ENCODE measurements around the gene CHCHD3.

The CHCHD3 gene

DNA sequence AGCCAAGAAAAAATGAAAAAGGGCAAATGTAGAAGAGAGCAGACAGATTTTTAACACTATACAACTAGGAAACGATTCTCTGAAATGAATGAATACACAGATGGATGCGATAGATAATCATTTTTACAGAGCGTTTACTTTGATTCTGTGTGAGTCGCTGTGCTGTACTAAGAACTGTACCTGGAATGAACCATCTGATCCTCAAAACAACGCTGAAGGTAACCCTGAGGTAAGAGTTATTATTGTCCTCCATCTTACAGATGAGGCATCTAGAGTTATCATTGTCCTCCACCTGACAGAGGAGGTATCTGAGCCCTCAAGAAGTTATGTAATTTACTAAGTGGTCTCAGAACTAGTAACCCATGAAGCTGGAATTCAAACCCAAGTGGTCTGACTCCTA is 80.2 kb downstream of the CHCHD3 start:
- Mint-ChIP-seq H3K9me3 (no peaks in the 10 kb centered on the region), H3K36me3 (ENCODE audit: low read depth) (peaks cover 5% of the 10 kb centered on the region), H3K4me3 (no peak overlapping the region), H3K4me1 (peaks cover 13% of the 10 kb centered on the region), H3K27me3 (ENCODE audit: low read depth, poor library complexity) (no peaks in the 10 kb centered on the region), H3K27ac (no peak overlapping the region)
- no peak for DNase-seq
- TF ChIP-seq, protein P1, sequence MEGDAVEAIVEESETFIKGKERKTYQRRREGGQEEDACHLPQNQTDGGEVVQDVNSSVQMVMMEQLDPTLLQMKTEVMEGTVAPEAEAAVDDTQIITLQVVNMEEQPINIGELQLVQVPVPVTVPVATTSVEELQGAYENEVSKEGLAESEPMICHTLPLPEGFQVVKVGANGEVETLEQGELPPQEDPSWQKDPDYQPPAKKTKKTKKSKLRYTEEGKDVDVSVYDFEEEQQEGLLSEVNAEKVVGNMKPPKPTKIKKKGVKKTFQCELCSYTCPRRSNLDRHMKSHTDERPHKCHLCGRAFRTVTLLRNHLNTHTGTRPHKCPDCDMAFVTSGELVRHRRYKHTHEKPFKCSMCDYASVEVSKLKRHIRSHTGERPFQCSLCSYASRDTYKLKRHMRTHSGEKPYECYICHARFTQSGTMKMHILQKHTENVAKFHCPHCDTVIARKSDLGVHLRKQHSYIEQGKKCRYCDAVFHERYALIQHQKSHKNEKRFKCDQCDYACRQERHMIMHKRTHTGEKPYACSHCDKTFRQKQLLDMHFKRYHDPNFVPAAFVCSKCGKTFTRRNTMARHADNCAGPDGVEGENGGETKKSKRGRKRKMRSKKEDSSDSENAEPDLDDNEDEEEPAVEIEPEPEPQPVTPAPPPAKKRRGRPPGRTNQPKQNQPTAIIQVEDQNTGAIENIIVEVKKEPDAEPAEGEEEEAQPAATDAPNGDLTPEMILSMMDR (IDR thresholded peaks at IDR 0.05) = no peak

DNA sequence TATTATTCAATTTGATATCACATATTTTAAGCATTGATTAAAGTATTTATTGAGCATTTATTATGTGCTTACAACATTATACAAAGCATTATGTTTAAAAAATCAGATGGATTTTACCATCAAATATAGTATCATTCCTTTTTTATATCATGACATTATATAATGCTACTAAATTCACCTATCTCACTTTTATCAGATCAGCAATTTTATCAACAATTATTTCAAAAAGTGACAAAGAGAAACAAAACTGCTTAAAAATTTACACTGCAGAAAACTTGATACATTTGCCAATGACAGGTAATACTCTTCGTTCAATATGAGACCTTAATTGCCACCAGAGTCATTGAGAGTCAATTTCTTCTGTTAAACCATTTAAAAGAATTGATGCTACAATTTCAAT is 82.0 kb downstream of the CHCHD3 start:
- no peaks in the 10 kb centered on the region for H3K9me3 Mint-ChIP-seq
- H3K36me3 Mint-ChIP-seq (ENCODE audit: low read depth) = peaks cover 5% of the 10 kb centered on the region
- H3K4me1 Mint-ChIP-seq = peaks cover 25% of the 10 kb centered on the region
- no peak overlapping the region for H3K27ac Mint-ChIP-seq
- DNase-seq = no peak
- H3K4me3 Mint-ChIP-seq = no peak overlapping the region
- TF ChIP-seq, protein P1 (IDR thresholded peaks at IDR 0.05) = no peak
- no peaks in the 10 kb centered on the region for H3K27me3 Mint-ChIP-seq (ENCODE audit: low read depth, poor library complexity)

DNA sequence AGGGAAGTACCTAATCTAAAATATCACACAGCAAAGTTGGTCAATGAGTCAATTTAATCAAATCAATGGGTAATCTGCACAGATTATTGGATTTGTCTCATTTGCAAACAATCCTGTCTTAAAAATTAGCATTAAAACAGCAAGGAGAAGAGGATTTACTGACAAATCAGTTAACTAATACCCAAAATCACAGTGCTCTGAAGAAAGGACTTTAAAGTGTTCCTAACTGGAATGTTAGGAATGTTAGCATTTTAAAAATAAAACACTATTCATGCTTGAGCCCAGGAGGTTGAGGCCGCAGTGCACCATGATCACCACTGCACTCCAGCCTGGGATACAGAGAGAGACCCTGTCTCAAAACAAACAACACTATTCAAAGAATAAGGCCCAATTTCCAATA is 83.1 kb downstream of the CHCHD3 start:
- H3K36me3 Mint-ChIP-seq (ENCODE audit: low read depth) = no peaks in the 10 kb centered on the region
- peaks cover 31% of the 10 kb centered on the region for H3K4me1 Mint-ChIP-seq
- no peaks in the 10 kb centered on the region for H3K27me3 Mint-ChIP-seq (ENCODE audit: low read depth, poor library complexity)
- no peak overlapping the region for H3K27ac Mint-ChIP-seq
- no peak for DNase-seq
- no peak overlapping the region for H3K4me3 Mint-ChIP-seq
- no peaks in the 10 kb centered on the region for H3K9me3 Mint-ChIP-seq
- TF ChIP-seq, protein P1 (IDR thresholded peaks at IDR 0.05) = no peak

DNA sequence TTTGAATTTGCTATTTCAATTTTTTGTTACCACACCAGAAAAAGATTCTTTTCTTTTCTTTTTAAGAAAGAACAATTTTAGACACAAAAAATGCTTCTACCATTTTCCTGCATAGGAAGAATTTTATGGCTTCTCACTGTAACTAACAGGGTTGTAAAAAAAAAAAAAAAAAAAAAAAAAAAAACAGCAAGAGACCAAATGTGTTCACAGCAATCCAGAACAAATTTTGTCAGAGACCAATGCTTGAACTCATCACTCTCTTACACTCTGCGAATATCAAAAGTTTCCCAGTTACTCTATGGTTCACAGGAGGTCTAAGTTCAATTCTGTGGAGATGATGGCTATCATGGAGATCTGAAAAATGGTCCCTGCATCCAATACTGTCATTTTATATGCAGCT is 84.4 kb downstream of the CHCHD3 start:
- no peaks in the 10 kb centered on the region for H3K27me3 Mint-ChIP-seq (ENCODE audit: low read depth, poor library complexity)
- no peak overlapping the region for H3K4me3 Mint-ChIP-seq
- H3K4me1 Mint-ChIP-seq = peaks cover 43% of the 10 kb centered on the region
- TF ChIP-seq, protein P1 (IDR thresholded peaks at IDR 0.05) = no peak
- DNase-seq = no peak
- H3K27ac Mint-ChIP-seq = no peak overlapping the region
- H3K36me3 Mint-ChIP-seq (ENCODE audit: low read depth) = no peaks in the 10 kb centered on the region
- H3K9me3 Mint-ChIP-seq = no peaks in the 10 kb centered on the region

DNA sequence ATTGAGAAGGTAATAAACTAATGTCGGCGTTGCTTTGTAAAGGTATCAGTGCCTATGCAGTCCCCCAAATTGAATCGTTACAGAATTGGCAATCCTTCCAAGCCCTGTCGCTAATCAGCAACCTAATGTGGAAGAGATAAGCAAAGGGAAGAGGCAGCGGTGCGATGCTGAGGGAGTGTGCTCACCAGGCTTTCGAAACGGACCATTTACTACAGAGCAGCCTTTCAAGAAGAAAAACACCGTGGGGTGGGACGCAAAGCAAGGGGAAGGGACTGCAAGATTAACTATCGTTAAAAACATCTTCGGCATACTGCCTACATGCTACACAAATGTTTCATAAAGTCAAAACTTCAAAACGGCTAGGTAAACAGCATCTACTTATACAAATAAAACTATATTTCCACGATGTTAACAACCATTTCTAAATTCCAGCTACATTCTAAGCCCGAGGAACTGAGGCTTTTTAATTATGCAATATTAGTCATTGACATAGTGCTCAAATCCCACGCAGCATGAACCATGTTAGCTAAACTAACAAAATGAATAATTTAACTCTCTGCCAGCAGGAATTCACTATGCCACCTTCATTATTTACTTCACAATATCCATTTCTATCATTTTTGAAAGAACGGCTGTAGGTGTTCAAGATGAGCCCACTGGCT is 85.2 kb downstream of the CHCHD3 start:
- Mint-ChIP-seq H3K9me3 (no peaks in the 10 kb centered on the region), H3K27me3 (ENCODE audit: low read depth, poor library complexity) (no peaks in the 10 kb centered on the region)
- DNase-seq = peak; percentile 15

More for the DNA sequence above, 85.2 kb downstream of the CHCHD3 start:
- Mint-ChIP-seq H3K27ac (no peak overlapping the region), H3K4me1 (peaks cover 51% of the 10 kb centered on the region), H3K4me3 (peak overlapping the region; percentile 15), H3K36me3 (ENCODE audit: low read depth) (no peaks in the 10 kb centered on the region)
- TF ChIP-seq, protein P1 (IDR thresholded peaks at IDR 0.05) = no peak
